ENCODE data around the gene MBD5. TPM values are rescaled to one million over a fixed set of nuclear protein-coding genes. Genes with fewer than 3 reads are reported as not detected.

Gene MBD5
- total and polyA plus RNA-seq, 7 donors: 2.3 to 81.1 (median 67.0) TPM

DNA sequence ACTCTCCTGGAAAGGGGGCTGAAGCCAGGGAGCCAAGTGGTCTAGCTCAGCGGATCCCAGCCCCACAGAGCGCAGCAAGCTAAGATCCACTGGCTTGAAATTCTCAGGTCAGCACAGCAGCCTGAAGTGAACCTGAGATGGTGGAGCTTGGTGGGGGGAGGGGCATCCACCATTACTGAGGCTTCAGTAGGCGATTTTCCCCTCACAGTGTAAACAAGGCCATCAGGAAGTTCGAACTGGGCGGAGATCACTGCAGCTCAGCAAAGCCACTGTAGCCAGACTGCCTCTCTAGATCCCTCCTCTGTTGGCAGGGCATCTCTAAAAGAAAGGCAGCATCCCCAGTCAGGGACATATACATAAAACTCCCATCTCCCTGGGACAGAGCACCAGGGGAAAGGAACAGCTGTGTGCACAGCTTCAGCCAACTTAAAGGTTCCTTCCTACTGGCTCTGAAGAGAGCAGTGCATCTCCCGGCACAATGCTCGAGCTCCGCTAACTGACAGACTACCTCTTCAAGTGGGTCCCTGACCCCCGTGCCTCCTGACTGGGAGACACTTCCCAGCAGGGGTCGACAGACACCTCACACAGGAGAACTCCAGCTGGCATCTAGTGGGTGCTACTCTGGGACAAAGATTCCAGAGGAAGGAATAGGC lies 341.4 kb downstream of the MBD5 start:
- Histone ChIP-seq H3K27ac (no peak overlapping the region), H3K27me3 (no peaks in the 10 kb centered on the region), H3K4me1 (peaks cover 0 to 6% (median 0%) of the 10 kb centered on the region in 4 donors), H3K4me3 (no peak overlapping the region), H3K36me3 (no peaks in the 10 kb centered on the region), H3K9me3 (no peaks in the 10 kb centered on the region)
- intact Hi-C loops (cut with DNase I): no loop called here
- WGBS, 2 donors: 89 to 93% methylated on average over 10 of the region's 10 CpGs
- no peak for TF ChIP-seq EP300 (IDR thresholded peaks at IDR 0.05)
- TF ChIP-seq POLR2AphosphoS5 (IDR thresholded peaks at IDR 0.05): no peak
- TF ChIP-seq, protein P1, sequence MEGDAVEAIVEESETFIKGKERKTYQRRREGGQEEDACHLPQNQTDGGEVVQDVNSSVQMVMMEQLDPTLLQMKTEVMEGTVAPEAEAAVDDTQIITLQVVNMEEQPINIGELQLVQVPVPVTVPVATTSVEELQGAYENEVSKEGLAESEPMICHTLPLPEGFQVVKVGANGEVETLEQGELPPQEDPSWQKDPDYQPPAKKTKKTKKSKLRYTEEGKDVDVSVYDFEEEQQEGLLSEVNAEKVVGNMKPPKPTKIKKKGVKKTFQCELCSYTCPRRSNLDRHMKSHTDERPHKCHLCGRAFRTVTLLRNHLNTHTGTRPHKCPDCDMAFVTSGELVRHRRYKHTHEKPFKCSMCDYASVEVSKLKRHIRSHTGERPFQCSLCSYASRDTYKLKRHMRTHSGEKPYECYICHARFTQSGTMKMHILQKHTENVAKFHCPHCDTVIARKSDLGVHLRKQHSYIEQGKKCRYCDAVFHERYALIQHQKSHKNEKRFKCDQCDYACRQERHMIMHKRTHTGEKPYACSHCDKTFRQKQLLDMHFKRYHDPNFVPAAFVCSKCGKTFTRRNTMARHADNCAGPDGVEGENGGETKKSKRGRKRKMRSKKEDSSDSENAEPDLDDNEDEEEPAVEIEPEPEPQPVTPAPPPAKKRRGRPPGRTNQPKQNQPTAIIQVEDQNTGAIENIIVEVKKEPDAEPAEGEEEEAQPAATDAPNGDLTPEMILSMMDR (IDR thresholded peaks at IDR 0.05): no peak
- no peak for TF ChIP-seq POLR2A (IDR thresholded peaks at IDR 0.05)
- DNase-seq: peak; percentile 34

DNA sequence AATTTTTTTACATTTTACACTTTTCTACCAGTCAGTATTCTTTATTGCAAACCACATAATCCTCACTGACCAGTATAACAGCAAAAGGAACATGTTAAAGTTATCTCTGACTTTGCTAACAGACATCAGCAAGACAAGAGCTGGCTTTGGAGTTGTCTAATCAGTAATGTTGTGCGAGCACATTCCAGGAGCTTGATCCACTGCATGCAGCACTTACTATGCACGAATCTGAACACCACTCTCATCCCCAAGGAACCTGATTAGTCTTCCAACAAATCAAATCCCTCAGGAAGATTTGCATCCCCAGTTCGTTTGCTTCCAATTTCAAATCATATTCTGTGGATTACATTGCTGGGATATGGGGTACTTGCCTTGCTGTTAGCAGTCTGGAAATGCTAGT lies 354.3 kb downstream of the MBD5 start:
- Histone ChIP-seq H3K4me3 (no peak overlapping the region), H3K4me1 (no peaks in the 10 kb centered on the region), H3K36me3 (no peaks in the 10 kb centered on the region), H3K9me3 (no peaks in the 10 kb centered on the region), H3K27ac (no peak overlapping the region), H3K27me3 (no peaks in the 10 kb centered on the region)
- no peak for TF ChIP-seq EP300 (IDR thresholded peaks at IDR 0.05)
- TF ChIP-seq POLR2AphosphoS5 (IDR thresholded peaks at IDR 0.05): no peak
- TF ChIP-seq, protein P1 (IDR thresholded peaks at IDR 0.05): no peak
- no peak for TF ChIP-seq POLR2A (IDR thresholded peaks at IDR 0.05)
- no peak for DNase-seq
- WGBS, 2 donors: 82 to 85% methylated on average over 3 of the region's 3 CpGs
- intact Hi-C loops (cut with DNase I): no loop called here

DNA sequence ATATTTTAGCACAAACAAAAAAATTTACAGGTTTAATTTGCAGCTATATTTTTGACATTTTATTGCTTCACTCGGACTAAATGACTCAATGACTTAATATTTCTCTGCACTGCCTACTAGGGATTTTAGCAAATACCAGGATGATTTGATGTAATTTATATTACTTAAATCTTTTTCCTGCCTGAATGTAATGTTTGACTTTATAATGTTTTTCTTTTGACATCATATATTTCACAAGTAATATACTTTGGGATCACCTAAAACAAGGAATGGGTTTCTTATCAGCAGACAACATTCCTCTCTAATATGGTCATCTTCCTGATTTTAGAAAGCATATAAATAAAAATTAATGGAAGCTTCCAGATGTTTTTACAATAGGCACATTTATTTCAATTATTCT lies 370.4 kb downstream of the MBD5 start:
- Histone ChIP-seq H3K9me3 (peaks cover 0 to 2% (median 0%) of the 10 kb centered on the region in 4 donors), H3K4me1 (peaks cover 0 to 20% (median 14%) of the 10 kb centered on the region in 4 donors), H3K27ac (no peak overlapping the region), H3K36me3 (no peaks in the 10 kb centered on the region), H3K4me3 (no peak overlapping the region), H3K27me3 (no peaks in the 10 kb centered on the region)
- no peak for DNase-seq
- intact Hi-C loops (cut with DNase I): no loop called here
- 81 to 85% methylated on average over 1 of the region's 1 CpG for WGBS, 2 donors
- TF ChIP-seq EP300 (IDR thresholded peaks at IDR 0.05) (no peak), POLR2A (IDR thresholded peaks at IDR 0.05) (no peak), POLR2AphosphoS5 (IDR thresholded peaks at IDR 0.05) (no peak)
- TF ChIP-seq, protein P1 (IDR thresholded peaks at IDR 0.05): no peak

DNA sequence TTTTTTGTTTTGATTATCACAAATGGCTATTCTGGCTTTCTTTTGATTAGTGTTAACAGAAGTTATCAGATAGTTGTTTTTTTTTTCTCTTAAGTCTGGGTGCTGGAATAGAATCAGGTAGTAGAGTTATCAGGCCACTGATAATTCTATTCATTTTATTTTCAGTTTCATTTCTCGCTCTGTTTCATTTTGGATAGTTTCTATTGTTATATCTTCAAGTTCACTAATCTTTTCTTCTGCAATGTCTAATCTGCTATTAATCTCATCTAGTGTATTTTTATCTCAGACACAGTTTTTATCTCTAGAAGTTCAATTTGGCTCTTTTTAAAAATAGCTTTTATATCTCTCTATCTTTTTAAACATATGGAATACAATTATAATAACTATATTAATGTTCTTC lies 381.9 kb downstream of the MBD5 start:
- intact Hi-C loops (cut with DNase I): no loop called here

More for the DNA sequence above, 381.9 kb downstream of the MBD5 start:
- no peak for TF ChIP-seq EP300 (IDR thresholded peaks at IDR 0.05)
- no peak for TF ChIP-seq POLR2A (IDR thresholded peaks at IDR 0.05)
- TF ChIP-seq, protein P1 (IDR thresholded peaks at IDR 0.05): no peak
- no peak for TF ChIP-seq POLR2AphosphoS5 (IDR thresholded peaks at IDR 0.05)
- DNase-seq: no peak
- H3K4me3 ChIP-seq: no peak overlapping the region
- no peaks in the 10 kb centered on the region for H3K36me3 ChIP-seq
- H3K27ac ChIP-seq: no peak overlapping the region
- peaks cover 0 to 5% (median 0%) of the 10 kb centered on the region in 4 donors for H3K4me1 ChIP-seq
- H3K27me3 ChIP-seq: no peaks in the 10 kb centered on the region
- no peaks in the 10 kb centered on the region for H3K9me3 ChIP-seq
- 86 to 95% methylated on average over 1 of the region's 1 CpG for WGBS, 2 donors
